AG04449 (cell line): ENCODE measurements around the gene IDH3B.

Source experiments
- CTCF ChIA-PET: fragments of 350-600 bp; formaldehyde crosslinking; extraction: SDS; loops from one replicate; lab custom pipeline; 2021; ENCODE audit warnings: antibody characterized with exemption; lab: Yijun Ruan, JAX
- POLR2A ChIA-PET: fragments of 400-600, 350-600 bp; formaldehyde crosslinking; extraction: SDS; loops from one replicate; lab custom pipeline; 2020; ENCODE audit warnings: antibody characterized with exemption, inconsistent platforms; lab: Yijun Ruan, JAX
- DNase-seq: peaks from one replicate; pipeline ENCODE4 v3.0.0-alpha.2; 2010; ENCODE audit warnings: low read depth, low spot score
- H3K4me3 ChIP-seq: 2 replicates; pipeline ENCODE4 v1.5.1; 2011; ENCODE audit warnings: low read depth, mild to moderate bottlenecking, control low read depth, low read length
- CTCF ChIP-seq: IDR thresholded peaks from one replicate; pipeline ENCODE4 v1.5.1; 2011; ENCODE audit warnings: mild to moderate bottlenecking, moderate library complexity, low read length, control low read depth, inconsistent platforms; ENCODE audit not compliant: insufficient read depth; ENCODE audit errors: missing control alignments

The IDH3B gene

DNA sequence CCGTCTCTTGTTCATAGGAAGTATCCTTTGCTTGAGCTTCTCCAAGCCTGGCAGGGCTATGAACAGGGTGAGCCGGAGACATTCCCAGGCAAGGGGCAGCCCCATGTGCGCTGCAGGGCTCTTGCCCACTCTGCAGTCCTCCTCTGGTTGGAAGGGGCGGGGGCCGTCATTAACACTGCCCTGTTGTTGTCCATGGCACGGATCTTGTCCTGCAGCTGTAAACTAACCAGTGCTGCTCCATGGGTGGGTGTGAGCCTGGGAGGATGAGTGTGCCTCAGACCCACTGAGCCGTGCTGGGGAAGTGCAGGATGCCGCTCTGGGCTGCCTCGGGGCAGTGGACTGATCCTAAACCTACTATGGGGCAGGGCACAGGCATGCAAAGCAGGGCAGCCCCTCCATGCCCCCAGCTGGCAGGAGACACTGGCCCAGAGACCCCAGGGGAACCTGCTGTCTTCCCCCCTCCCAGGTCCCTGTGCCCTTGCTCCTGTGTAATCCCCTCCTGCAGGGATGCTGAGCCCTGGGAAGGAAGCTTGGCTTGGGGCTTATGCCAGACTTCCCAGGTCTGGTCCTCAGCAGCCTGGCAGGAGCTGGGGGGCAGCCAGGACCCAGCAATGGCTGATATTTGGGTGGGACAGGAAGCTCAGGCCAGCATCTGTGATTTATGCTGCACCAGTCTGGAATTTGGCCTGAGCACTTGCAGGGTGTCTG lies 37.1 kb upstream of the IDH3B start:
- CTCF ChIA-PET = interaction anchor here (0.8 to 1.8 kb wide), 4 partner anchors 10 to 43 kb away, joined by 3 to 6 read pairs (median 3); no protein-coding TSS in a partner anchor

DNA sequence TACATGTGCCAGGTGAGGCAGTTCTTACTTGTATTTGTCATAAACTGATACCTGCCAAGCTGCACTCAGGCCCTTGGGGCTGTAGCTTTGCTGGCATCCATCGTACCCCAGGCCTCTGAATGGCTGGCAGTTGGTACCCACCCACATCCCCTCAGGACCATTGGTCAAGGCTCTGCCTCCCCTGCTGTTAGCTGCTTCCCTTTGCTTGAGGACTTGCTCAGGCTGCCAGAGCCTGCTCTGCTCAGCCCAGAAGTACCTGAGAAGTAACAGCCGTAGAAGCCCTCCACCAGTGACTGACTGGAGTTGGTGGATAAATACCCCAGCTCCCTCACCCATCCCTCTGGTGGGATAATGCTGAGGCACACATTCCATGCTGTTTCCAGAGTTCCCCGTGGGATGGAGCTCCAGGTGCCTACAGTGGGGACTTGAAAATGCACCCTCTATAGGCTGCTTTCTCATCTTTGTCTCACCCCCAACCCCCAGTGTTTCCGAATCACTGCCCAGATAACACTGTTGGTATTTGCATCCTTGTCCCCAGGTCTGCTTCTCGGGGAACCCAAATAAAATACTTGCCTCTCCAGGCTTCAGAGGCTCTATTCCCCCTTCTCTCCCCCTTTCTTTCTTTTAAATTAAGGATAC lies 35.9 kb upstream of the IDH3B start:
- TF ChIP-seq CTCF = no peak
- no peak for DNase-seq
- ChIA-PET CTCF (interaction anchor here (1.8 to 1.9 kb wide), 2 partner anchors 12 to 44 kb away, joined by 6 read pairs; no protein-coding TSS in a partner anchor), POLR2A (no interaction called here)
- H3K4me3 ChIP-seq = no peak overlapping the region

More for the DNA sequence above, 37.1 kb upstream of the IDH3B start:
- H3K4me3 ChIP-seq = no peak overlapping the region
- no peak for DNase-seq
- TF ChIP-seq CTCF = no peak
- POLR2A ChIA-PET = interaction anchor here (0.5 kb wide), 1 partner anchor 13 kb away, joined by 3 read pairs; no protein-coding TSS in a partner anchor

DNA sequence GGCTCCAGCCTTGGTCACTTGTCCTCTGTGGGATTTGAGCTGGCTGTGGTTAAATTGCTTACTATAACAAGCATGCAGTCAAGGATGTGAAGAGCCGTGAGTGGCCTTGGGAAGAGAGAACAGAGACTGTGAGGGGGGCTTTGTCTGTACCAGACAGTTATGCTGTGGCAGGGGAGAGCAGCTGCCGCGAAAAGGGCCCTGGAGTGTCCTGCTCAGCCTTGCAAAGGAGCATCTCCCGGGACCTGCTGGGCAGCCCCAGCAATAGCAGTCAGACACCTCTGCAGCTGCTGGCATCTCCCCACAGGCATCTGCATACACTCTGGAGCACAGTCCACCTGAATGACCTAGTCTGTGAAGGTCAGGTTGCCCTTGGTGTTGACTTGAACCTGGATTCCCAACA lies 34.9 kb upstream of the IDH3B start:
- no peak overlapping the region for H3K4me3 ChIP-seq
- TF ChIP-seq CTCF = no peak
- ChIA-PET POLR2A (no interaction called here), CTCF (interaction anchor here (1.8 to 1.9 kb wide), 2 partner anchors 11 to 45 kb away, joined by 6 read pairs; no protein-coding TSS in a partner anchor)
- no peak for DNase-seq

GRCh38 chr20:2698186-2698817 lies 34.3 kb upstream of the IDH3B start:
- ChIA-PET POLR2A (no interaction called here), CTCF (interaction anchor here (1.9 kb wide), 1 partner anchor 10 kb away, joined by 6 read pairs; no protein-coding TSS in a partner anchor)
- no peak for TF ChIP-seq CTCF
- no peak for DNase-seq
- no peak overlapping the region for H3K4me3 ChIP-seq

- ChIA-PET POLR2A (no interaction called here), CTCF (interaction anchor here (1.9 kb wide), 1 partner anchor 10 kb away, joined by 6 read pairs; no protein-coding TSS in a partner anchor)
- no peak for DNase-seq
- no peak for TF ChIP-seq CTCF
- no peak overlapping the region for H3K4me3 ChIP-seq
Measured at GRCh38 chr20:2697768-2698167, 33.8 kb upstream of the IDH3B start.
